ENCODE measurements around the gene LSS.

DNA sequence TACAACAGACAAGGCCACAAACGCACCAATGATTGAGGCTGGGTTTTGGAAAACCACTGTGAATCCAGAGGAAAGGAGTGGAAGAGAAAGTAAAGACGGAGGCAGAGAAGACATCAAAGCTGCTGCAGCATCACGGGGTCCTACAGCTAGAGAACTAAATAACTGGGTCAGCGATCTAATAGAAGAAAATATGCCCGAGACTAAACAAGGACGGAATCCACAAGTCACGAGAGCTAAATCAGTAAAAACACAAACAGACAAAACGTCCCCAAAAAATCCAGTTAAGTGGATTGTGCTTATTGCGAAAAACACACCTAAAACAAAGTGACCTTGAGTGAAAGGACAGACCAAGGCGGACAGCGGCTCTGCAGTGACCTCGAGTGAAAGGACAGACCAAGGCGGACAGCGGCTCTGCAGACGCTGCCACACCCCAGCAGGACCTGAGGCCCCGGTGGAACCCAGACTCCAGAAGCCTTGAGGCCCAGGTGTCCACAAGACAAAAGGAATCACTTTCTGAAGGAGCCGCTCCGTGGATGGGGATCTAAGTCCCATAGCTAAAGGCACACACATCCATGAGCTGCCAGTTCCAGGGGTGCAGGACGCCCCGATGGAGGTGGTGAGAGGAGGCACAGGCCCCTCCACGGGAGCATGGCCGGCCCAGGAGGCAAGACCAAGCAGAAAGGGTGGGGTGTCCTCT lies 79.2 kb downstream of the LSS start:
- TF ChIP-seq, protein P1, sequence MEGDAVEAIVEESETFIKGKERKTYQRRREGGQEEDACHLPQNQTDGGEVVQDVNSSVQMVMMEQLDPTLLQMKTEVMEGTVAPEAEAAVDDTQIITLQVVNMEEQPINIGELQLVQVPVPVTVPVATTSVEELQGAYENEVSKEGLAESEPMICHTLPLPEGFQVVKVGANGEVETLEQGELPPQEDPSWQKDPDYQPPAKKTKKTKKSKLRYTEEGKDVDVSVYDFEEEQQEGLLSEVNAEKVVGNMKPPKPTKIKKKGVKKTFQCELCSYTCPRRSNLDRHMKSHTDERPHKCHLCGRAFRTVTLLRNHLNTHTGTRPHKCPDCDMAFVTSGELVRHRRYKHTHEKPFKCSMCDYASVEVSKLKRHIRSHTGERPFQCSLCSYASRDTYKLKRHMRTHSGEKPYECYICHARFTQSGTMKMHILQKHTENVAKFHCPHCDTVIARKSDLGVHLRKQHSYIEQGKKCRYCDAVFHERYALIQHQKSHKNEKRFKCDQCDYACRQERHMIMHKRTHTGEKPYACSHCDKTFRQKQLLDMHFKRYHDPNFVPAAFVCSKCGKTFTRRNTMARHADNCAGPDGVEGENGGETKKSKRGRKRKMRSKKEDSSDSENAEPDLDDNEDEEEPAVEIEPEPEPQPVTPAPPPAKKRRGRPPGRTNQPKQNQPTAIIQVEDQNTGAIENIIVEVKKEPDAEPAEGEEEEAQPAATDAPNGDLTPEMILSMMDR (IDR thresholded peaks at IDR 0.05) = no peak
- no peak for TF ChIP-seq POLR2A (IDR thresholded peaks at IDR 0.05)
